HG03342 (cell line): ENCODE measurements around the gene TEK.
"Not testable (repeated sequence)": the region's sequence is repeated elsewhere in the genome, so short reads cannot be mapped to it uniquely, and the experiment has no call there.

Source experiments
- ATAC-seq: cut with Tn5 transposase; IDR thresholded peaks from one replicate; pipeline ENCODE4 v1.9.1; 2021; ENCODE audit warnings: mild to moderate bottlenecking, moderate library complexity; ENCODE audit not compliant: unreplicated experiment

TEK gene

DNA sequence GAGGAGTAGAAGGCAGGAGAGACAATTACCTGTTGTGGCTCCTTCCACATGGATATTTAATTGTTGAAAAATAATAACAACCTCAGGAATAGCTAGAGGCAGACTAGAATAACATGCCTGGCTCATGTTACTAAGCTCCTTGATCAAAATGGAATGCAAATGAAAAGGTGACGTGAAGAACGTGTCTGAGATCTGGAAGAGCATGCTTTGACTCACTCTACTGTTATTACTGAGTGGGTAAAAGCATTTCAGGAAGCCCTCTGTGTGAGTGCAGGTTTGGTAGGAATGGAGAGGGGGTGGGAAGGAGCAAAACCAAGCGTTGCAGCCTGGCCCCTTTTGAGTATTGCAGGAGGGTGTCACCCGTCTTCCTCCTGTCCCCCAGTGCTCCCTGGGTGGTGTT, 103.2 kb downstream of the TEK start:
- ATAC-seq = no peak

DNA sequence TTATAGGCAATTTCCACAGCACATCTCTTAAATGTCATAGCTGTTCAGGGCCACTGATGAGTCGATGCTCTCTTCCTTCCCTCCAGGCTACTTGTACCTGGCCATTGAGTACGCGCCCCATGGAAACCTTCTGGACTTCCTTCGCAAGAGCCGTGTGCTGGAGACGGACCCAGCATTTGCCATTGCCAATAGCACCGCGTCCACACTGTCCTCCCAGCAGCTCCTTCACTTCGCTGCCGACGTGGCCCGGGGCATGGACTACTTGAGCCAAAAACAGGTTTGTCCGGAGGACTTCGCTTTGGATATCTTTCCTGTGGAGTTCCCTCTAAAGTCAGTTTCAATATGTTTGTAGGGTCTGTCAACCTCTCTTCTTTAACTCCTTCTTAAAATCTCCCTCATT, 103.6 kb downstream of the TEK start:
- ATAC-seq = no peak

- no peak for ATAC-seq
Observed at GRCh38 chr9:27227192-27227591, 118.2 kb downstream of the TEK start.

DNA sequence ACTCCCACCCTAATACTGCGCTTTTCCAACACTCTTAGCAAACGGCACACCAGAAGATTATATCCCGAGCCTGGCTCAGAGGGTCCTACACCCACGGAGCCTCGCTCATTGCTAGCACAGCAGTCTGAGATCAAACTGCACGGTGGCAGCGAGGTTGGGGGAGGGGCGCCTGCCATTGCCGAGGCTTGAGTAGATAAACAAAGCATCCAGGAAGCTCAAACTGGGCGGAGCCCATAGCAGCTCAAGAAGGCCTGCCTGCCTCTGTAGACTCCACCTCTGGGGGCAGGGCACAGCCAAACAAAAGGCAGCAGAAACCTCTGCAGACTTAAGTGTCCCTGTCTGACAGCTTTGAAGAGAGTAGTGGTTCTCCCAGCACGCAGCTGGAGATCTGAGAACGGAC, 130.6 kb downstream of the TEK start:
- not testable (repeated sequence) for ATAC-seq

- ATAC-seq = peak; percentile 90
Observed at GRCh38 chr9:27247756-27248155, 138.7 kb downstream of the TEK start.

DNA sequence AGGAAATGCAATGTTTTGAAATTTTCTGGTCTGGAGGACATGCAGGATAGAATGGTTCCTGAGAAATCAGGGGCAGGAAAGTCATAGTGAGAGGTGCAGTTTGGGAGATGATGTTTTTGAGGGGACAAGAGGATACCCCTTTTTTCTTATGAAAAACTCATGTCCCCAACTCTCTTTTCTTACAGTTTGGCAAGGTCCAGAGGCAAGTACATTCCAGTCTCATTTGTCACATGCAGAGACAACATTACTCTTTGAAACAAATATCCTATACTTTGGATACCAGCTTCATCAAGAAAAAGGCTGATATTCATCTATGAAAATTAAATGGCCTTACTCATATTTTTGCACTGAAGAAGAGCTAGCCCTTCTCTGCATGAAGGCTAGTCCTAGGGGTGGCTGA, 139.7 kb downstream of the TEK start:
- ATAC-seq = no peak

DNA sequence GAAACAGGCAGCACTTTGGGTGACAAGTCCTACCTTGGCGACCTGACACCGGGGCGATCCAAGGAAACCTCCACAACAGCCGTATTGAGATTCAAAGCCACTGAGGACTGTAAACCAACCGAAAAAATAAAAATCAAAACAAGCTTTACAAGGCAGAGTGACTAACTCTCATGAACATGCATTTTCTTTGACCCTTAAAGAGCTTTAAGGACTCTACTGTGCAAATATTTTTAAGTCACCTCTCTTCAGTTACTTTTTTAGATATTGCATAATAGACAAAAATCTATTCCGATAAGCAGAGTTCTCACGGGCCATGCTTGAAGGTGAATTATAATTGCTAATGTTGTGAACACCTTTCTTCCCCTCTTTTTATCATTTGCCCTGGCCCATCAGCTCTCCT, 149.6 kb downstream of the TEK start:
- ATAC-seq = no peak

- no peak for ATAC-seq
Observed at GRCh38 chr9:27260789-27261516, 151.9 kb downstream of the TEK start.

DNA sequence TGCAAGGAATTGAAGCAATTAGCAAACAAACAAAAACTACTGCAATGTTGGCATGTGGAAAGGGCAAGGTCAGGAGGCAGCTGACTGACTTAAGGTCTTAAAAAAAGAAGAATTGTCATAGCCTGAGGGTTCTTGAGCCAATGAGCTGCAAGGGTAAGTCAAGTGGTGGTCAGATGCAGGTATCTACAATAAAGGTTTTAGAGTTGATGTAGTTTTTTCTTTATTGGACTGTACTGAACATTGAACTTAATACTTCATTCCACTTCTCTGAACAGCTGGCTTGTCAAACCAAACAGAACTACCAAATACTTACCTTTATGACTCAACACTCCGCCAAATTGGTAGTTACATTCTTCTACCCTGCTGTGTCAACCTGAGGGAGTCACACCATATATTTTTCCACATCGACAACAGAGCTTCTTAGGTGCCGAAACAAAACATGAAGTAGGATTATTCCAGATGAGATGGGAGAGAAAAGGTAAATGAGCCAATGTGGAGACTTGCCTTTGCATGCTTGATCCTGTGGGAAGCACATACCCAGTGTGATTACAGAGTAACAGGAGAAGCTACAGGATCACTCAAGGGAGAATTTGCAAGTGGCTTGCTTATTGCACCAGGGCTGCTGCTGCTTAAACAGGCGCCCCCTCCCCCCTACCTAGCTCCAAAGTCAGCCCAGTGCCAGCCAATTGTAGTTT, 152.6 kb downstream of the TEK start:
- no peak for ATAC-seq

GRCh38 chr9:27272103-27272502, 163.1 kb downstream of the TEK start:
- ATAC-seq = no peak

DNA sequence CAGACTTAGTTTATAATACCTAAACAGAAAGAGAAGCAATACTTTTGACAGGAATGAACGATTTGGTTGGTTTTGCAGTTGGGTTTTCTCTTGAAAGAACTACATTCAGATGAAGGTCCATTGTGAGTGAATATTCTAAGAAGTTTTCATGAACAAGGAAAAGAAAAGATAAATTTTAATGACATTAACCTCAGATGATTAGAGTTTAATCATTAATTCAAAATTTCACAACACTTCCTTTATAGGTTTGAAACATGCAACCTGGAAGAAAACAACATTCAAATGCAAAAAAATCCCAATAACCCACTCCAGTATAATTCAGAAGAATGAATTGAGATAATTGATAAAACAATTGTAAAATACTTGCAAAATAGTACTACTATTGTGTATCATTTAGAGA, 164.2 kb downstream of the TEK start:
- no peak for ATAC-seq

DNA sequence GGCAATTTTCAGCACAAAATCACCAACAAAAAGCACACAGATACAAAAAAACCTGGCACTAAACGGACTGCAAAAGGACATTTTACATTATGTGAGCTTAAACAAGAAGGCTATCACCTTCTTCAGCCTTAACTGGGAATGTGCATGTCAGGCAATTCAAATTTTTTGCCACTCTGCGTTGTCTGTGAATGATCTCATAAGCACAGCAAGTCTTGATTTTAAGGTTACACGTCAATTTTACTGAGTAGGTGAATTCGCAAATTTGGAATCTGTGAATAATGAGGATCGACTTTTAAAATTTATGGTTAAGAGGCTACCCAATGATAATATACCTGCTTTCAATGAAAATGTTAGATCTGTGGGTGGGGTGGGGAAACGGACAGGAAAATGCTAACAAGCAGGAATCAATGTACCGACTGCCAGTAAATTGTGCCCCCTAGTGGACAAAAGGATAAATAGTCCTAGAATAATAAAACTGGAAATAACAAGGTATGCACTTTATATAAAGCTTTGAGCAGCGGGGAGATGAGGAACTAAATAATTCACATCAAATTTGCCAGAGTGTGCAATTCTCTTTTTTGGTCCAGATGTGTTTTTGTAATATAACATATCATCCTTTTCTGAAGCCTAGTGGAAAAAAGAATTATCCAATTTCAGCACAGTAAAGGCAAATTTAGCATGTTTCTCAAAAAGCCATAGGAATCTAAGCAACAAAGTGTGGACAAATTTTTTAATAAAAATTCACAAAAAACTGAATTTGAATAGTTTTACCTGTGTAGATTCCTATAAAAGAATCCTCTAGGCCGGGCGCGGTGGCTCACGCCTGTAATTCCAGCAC, 167.4 kb downstream of the TEK start:
- ATAC-seq = peak; percentile 76

GRCh38 chr9:27278374-27278773, 169.3 kb downstream of the TEK start:
- ATAC-seq = no peak

DNA sequence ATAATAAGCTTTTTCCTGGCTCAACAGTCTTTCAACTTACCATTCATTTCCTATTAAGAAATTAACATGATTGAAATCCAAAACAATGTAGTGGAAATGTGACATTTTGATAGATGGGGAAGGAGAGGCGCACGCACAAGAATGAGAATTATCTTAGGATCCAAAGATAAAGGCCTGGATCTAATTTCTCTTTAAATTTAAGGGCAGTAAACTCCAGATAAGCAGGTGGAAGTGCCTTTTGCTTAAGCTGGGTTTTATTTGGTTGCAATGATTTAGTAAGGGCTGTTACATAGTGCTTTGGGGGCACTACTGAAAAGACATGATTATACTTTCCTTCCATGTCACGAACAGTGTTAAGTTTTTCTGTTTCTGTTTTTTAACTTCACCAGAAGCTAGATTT, 170.6 kb downstream of the TEK start:
- no peak for ATAC-seq
